ENCODE measurements around the gene CA14. TPM values are rescaled to one million over a fixed set of nuclear protein-coding genes. Genes with fewer than 3 reads are reported as not detected.
A peak's percentile ranks its signal among the peaks of the same experiment; 100 is the strongest.

The CA14 gene
- polyA plus RNA-seq, 2 of the 4 experiments (the other 2 are of a cell fraction): not detected

GRCh38 chr1:150233359-150234308 is 23.9 kb upstream of the CA14 start:
- FAIRE-seq: no peak

GRCh38 chr1:150234309-150234565 is 23.3 kb upstream of the CA14 start:
- peak overlapping the region; percentile 87 to 98 for H3K27ac ChIP-seq
- H3K9me3 ChIP-seq: no peaks in the 10 kb centered on the region
- no peak for FAIRE-seq
- ATAC-seq: no peak; a peak in 2 of 6 replicates
- H3K4me3 ChIP-seq: peak overlapping the region; percentile 77
- POLR2A ChIA-PET: interaction anchor here (0.6 to 0.8 kb wide), 3 partner anchors 11 to 89 kb away, joined by 3 to 8 read pairs (median 6); no protein-coding TSS in a partner anchor
- CTCF ChIA-PET: interaction anchor here (0.5 to 0.9 kb wide), 2 partner anchors 22 to 629 kb away, joined by 3 read pairs; no protein-coding TSS in a partner anchor
- 2% methylated on average over 9 of the region's 9 CpGs for WGBS (ENCODE audit: missing lambda C conversion rate)
- H3K4me1 ChIP-seq: peaks cover 15% of the 10 kb centered on the region
- DNase-seq (ENCODE audit: low read depth in 1 of 2, low spot score in 1 of 2): no peak
- 0 out of 5 replicates have a peak, but pooled peaks of 1 of the 2 experiments have one; percentile 43 for TF ChIP-seq JUN (IDR thresholded peaks at IDR 0.05)
- no peak for TF ChIP-seq NFE2L2 (conservative IDR thresholded peaks at IDR 0.05; ENCODE audit: low read length)
- H3K4me2 ChIP-seq: peak overlapping the region; percentile 89

More at GRCh38 chr1:150233359-150234308, 23.9 kb upstream of the CA14 start:
- peak in 1 of 2 experiments; percentile 70 for DNase-seq (ENCODE audit: low read depth in 1 of 2, low spot score in 1 of 2)
- 6% methylated on average over 15 of the region's 15 CpGs for WGBS (ENCODE audit: missing lambda C conversion rate)
- peak in 1 of 2 experiments; percentile 8; a peak in 3 of 6 replicates for ATAC-seq
- Histone ChIP-seq H3K9me3 (no peaks in the 10 kb centered on the region), H3K27ac (peak overlapping the region; percentile 87 to 98), H3K4me2 (peak overlapping the region; percentile 89), H3K4me1 (peaks cover 15% of the 10 kb centered on the region), H3K4me3 (peak overlapping the region; percentile 77)
- TF ChIP-seq POLR2AphosphoS2 (conservative IDR thresholded peaks at IDR 0.05; ENCODE audit: low read length) (no peak), MYC (IDR thresholded peaks at IDR 0.05; ENCODE audit: borderline replicate concordance, low read length) (no peak), USF2 (IDR thresholded peaks at IDR 0.05) (no peak), ZSCAN20 (CRISPR knock-in tag; IDR thresholded peaks at IDR 0.05) (no peak), JUN (IDR thresholded peaks at IDR 0.05) (0 out of 5 replicates have a peak, but pooled peaks of 1 of the 2 experiments have one; percentile 6), CBX2 (IDR thresholded peaks at IDR 0.05; ENCODE audit: borderline replicate concordance, low read depth) (no peak), CHD2 (IDR thresholded peaks at IDR 0.05; ENCODE audit: low read length, partially characterized antibody) (no peak), CEBPB (IDR thresholded peaks at IDR 0.05) (peak in 1 of 2 experiments; percentile 70; a peak in 2 of 4 replicates), ELK1 (IDR thresholded peaks at IDR 0.05; ENCODE audit: low read depth, low read length) (no peak), HOXA7 (CRISPR knock-in tag; IDR thresholded peaks at IDR 0.05) (no peak), CHD4 (IDR thresholded peaks at IDR 0.05; ENCODE audit: borderline replicate concordance) (no peak)
- POLR2A ChIA-PET: interaction anchor here (0.6 to 0.8 kb wide), 4 partner anchors 11 to 346 kb away, joined by 3 to 8 read pairs (median 4); no protein-coding TSS in a partner anchor
- CTCF ChIA-PET: interaction anchor here (0.9 to 1.3 kb wide), 2 partner anchors 23 to 46 kb away, joined by 3 to 7 read pairs; no protein-coding TSS in a partner anchor

GRCh38 chr1:150234566-150235293 is 22.8 kb upstream of the CA14 start:
- ChIA-PET POLR2A (interaction anchor here (0.9 to 1.0 kb wide), 3 partner anchors 10 to 395 kb away, joined by 3 read pairs; partner anchors contain the start of gene ENSA), CTCF (interaction anchor here (0.5 to 0.9 kb wide), 3 partner anchors 22 to 1133 kb away, joined by 3 read pairs; no protein-coding TSS in a partner anchor)
- ATAC-seq: peak; percentile 62 to 73
- H3K4me1 ChIP-seq: peaks cover 15% of the 10 kb centered on the region
- FAIRE-seq: no peak
- H3K27ac ChIP-seq: peak overlapping the region; percentile 87 to 98
- H3K4me2 ChIP-seq: peak overlapping the region; percentile 89
- H3K4me3 ChIP-seq: peak overlapping the region; percentile 77
- 2% methylated on average over 71 of the region's 78 CpGs for WGBS (ENCODE audit: missing lambda C conversion rate)
- TF ChIP-seq BCL3 (IDR thresholded peaks at IDR 0.05) (0 out of 3 replicates have a peak, but pooled peaks have one; percentile 19), PHF8 (IDR thresholded peaks at IDR 0.05; ENCODE audit: borderline replicate concordance, low read depth) (peak; percentile 24; the same call in 1 of the 2 replicates), POLR2A (IDR thresholded peaks at IDR 0.05; ENCODE audit: low read length) (peak; percentile 2), RARB (CRISPR knock-in tag; IDR thresholded peaks at IDR 0.05) (no peak), REST (IDR thresholded peaks at IDR 0.05) (peak; percentile 57), TFCP2L1 (CRISPR knock-in tag; IDR thresholded peaks at IDR 0.05) (no peak), CHD2 (IDR thresholded peaks at IDR 0.05; ENCODE audit: low read length, partially characterized antibody) (peak; percentile 34), MAX (IDR thresholded peaks at IDR 0.05) (peak; percentile 83), E2F6 (IDR thresholded peaks at IDR 0.05; ENCODE audit: borderline replicate concordance, low read depth) (peak; percentile 50)
- no peaks in the 10 kb centered on the region for H3K9me3 ChIP-seq
- DNase-seq (ENCODE audit: low read depth in 1 of 2, low spot score in 1 of 2): peak; percentile 79 to 87
